H1 (cell line): ENCODE results near the gene DCLK1. TPM values are rescaled to one million over a fixed set of nuclear protein-coding genes. Genes with fewer than 3 reads are reported as not detected.

ENCODE experiments used
- CTCF ChIA-PET: fragments of 300-600 bp; sonication (Branson Sonifier 250); formaldehyde crosslinking; loops from one replicate; lab custom pipeline; 2021; ENCODE audit not compliant: partially characterized antibody; lab: Charles Lee
- POLR2A ChIA-PET: fragments of 300-600 bp; sonication (Branson Sonifier 250); formaldehyde crosslinking; loops from one replicate; lab custom pipeline; 2021; ENCODE audit warnings: inconsistent platforms; ENCODE audit not compliant: partially characterized antibody; lab: Charles Lee
- DNase-seq, 2 experiments: peaks; one replicate each; pipeline versions ENCODE4 v3.0.0 to v3.0.0-alpha.2; 2010 to 2022; ENCODE audit warnings: low spot score in 2 of 2, low read depth in 1 of 2, mixed read lengths in 1 of 2
- FAIRE-seq: peaks from 2 replicates; lab custom pipeline; 2011; peaks lifted over from hg19 to GRCh38; lab: Jason Lieb, UNC
- H2AFZ ChIP-seq: 2 replicates; pipeline ENCODE4 v1.8.1; 2012; ENCODE audit warnings: low read length, inconsistent platforms
- H2AK5ac ChIP-seq: 2 replicates; pipeline ENCODE4 v1.6.1; 2013; ENCODE audit warnings: low read depth, low read length
- H2BK120ac ChIP-seq: replicated peaks from 2 replicates; pipeline ENCODE3; 2013; ENCODE audit warnings: low read depth, low read length, inconsistent platforms
- H2BK12ac ChIP-seq: 2 replicates; pipeline ENCODE4 v1.6.1; 2013; ENCODE audit warnings: low read depth, low read length
- H2BK15ac ChIP-seq: 2 replicates; pipeline ENCODE4 v1.6.1; 2013; ENCODE audit warnings: low read length
- H2BK20ac ChIP-seq: 2 replicates; pipeline ENCODE4 v1.6.1; 2013; ENCODE audit warnings: low read length
- H2BK5ac ChIP-seq: 2 replicates; pipeline ENCODE4 v1.6.1; 2013; ENCODE audit warnings: low read depth, low read length
- H3K14ac ChIP-seq: 2 replicates; pipeline ENCODE4 v1.6.1; 2013; ENCODE audit warnings: inconsistent platforms; ENCODE audit not compliant: insufficient read length
- H3K18ac ChIP-seq: 2 replicates; pipeline ENCODE4 v1.6.1; 2013; ENCODE audit warnings: low read length; ENCODE audit errors: extremely low read depth
- H3K23ac ChIP-seq: 2 replicates; pipeline ENCODE4 v1.6.1; 2013; ENCODE audit warnings: inconsistent platforms; ENCODE audit not compliant: insufficient read length
- H3K23me2 ChIP-seq: 2 replicates; pipeline ENCODE4 v1.6.1; 2013; ENCODE audit warnings: low read depth, low read length
- H3K27ac ChIP-seq: 2 replicates; pipeline ENCODE4 v1.6.1; 2011; ENCODE audit warnings: low read depth, low read length, inconsistent platforms
- H3K27me3 ChIP-seq, 4 experiments: replicated peaks in 1 of 4; 1 replicate in 1 of 4; 2 replicates in 3 of 4; pipeline versions ENCODE4 v1.6.1 to v1.8.1; 2011 to 2013; ENCODE audit warnings: low read length in 3 of 4, mild to moderate bottlenecking in 3 of 4, inconsistent platforms in 2 of 4, mixed read lengths in 2 of 4, moderate library complexity in 1 of 4; ENCODE audit not compliant: control insufficient read depth in 3 of 4, insufficient read depth in 3 of 4; ENCODE audit errors: extremely low read depth in 1 of 4
- H3K36me3 ChIP-seq, 4 experiments: 2 replicates each; pipeline versions ENCODE4 v1.6.1 to v1.8.1; 2011 to 2013; ENCODE audit warnings: mild to moderate bottlenecking in 4 of 4, low read length in 3 of 4, moderate library complexity in 2 of 4, control low read depth in 1 of 4, inconsistent platforms in 1 of 4; ENCODE audit not compliant: insufficient read depth in 4 of 4, control insufficient read depth in 2 of 4
- H3K4ac ChIP-seq: replicated peaks from 2 replicates; pipeline ENCODE3; 2013; ENCODE audit warnings: low read length, low read depth, mixed read lengths, inconsistent platforms; ENCODE audit not compliant: insufficient read length
- H3K4me1 ChIP-seq, 4 experiments: replicated peaks in 1 of 4; 1 replicate in 1 of 4; 2 replicates in 3 of 4; pipeline versions ENCODE4 v1.6.1 to v1.8.1; 2011 to 2013; ENCODE audit warnings: low read length in 3 of 4, inconsistent platforms in 2 of 4, mixed read lengths in 1 of 4; ENCODE audit not compliant: insufficient read depth in 4 of 4, control insufficient read depth in 3 of 4
- H3K4me2 ChIP-seq, 2 experiments: 2 replicates each; pipeline versions ENCODE4 v1.6.1 to v1.8.1; 2011 to 2013; ENCODE audit warnings: low read depth in 2 of 2, low read length in 2 of 2, control low read depth in 1 of 2, inconsistent platforms in 1 of 2, mild to moderate bottlenecking in 1 of 2; ENCODE audit not compliant: insufficient read depth in 1 of 2
- H3K4me3 ChIP-seq, 4 experiments: fragments of 200-600, 300-600 bp in 1 of 4; sonication (generic), shearing (Covaris generic), sonication (Bioruptor Twin) in 1 of 4; 2 replicates each; pipeline versions ENCODE4 v1.5.1 to v1.8.1; 2011 to 2016; ENCODE audit warnings: low read length in 4 of 4, low read depth in 3 of 4, control low read depth in 2 of 4, inconsistent platforms in 2 of 4, mild to moderate bottlenecking in 2 of 4, mixed read lengths in 1 of 4, moderate library complexity in 1 of 4; ENCODE audit not compliant: insufficient read depth in 2 of 4; ENCODE audit errors: extremely low read depth in 1 of 4
- H3K56ac ChIP-seq: replicated peaks from 2 replicates; pipeline ENCODE3; 2013; ENCODE audit warnings: low read depth, mild to moderate bottlenecking, mixed read lengths, low read length, inconsistent platforms; ENCODE audit not compliant: insufficient read length
- H3K79me1 ChIP-seq: 2 replicates; pipeline ENCODE4 v1.6.1; 2013; ENCODE audit warnings: low read depth, low read length, control low read depth
- H3K79me2 ChIP-seq, 2 experiments: 2 replicates each; pipeline versions ENCODE4 v1.6.1 to v1.8.1; 2012 to 2013; ENCODE audit warnings: low read length in 2 of 2, mild to moderate bottlenecking in 2 of 2, inconsistent platforms in 1 of 2; ENCODE audit not compliant: insufficient read depth in 2 of 2, control insufficient read depth in 1 of 2
- H3K9ac ChIP-seq, 4 experiments: replicated peaks in 1 of 4; 1 replicate in 1 of 4; 2 replicates in 3 of 4; pipeline versions ENCODE4 v1.6.1 to v1.8.1; 2011 to 2013; ENCODE audit warnings: low read depth in 3 of 4, low read length in 3 of 4, control low read depth in 2 of 4, mild to moderate bottlenecking in 2 of 4, moderate library complexity in 2 of 4, inconsistent platforms in 1 of 4; ENCODE audit errors: extremely low read depth in 1 of 4
- H3K9me3 ChIP-seq, 2 experiments: 2 replicates each; pipeline versions ENCODE4 v1.6.1 to v1.8.1; 2012 to 2013; ENCODE audit warnings: mild to moderate bottlenecking in 2 of 2, moderate library complexity in 2 of 2, control low read depth in 1 of 2, inconsistent platforms in 1 of 2, low read depth in 1 of 2, low read length in 1 of 2, mixed read lengths in 1 of 2; ENCODE audit not compliant: insufficient read depth in 2 of 2
- H4K20me1 ChIP-seq, 2 experiments: replicated peaks in 1 of 2; 2 replicates each; pipeline versions ENCODE3 to v1.8.1; 2011 to 2013; ENCODE audit warnings: inconsistent platforms in 2 of 2, low read length in 2 of 2, mild to moderate bottlenecking in 1 of 2; ENCODE audit not compliant: insufficient read depth in 2 of 2, control insufficient read depth in 1 of 2
- H4K5ac ChIP-seq: 2 replicates; pipeline ENCODE4 v1.6.1; 2013; ENCODE audit warnings: low read length, low read depth, mixed read lengths, inconsistent platforms; ENCODE audit not compliant: insufficient read length
- H4K8ac ChIP-seq: 2 replicates; pipeline ENCODE4 v1.8.0; 2013; ENCODE audit warnings: mild to moderate bottlenecking, moderate library complexity, low read length, inconsistent platforms; ENCODE audit not compliant: insufficient read depth; ENCODE audit errors: extremely low read depth
- H4K91ac ChIP-seq: replicated peaks from 2 replicates; pipeline ENCODE3; 2013; ENCODE audit warnings: low read length, mixed read lengths, inconsistent platforms; ENCODE audit not compliant: insufficient read length
- SAP30 ChIP-seq: fragments of 300-600 bp; sonication (generic); IDR thresholded peaks from 2 replicates; pipeline ENCODE4 v1.7.1; 2012; ENCODE audit warnings: low read length, moderate library complexity, mild to moderate bottlenecking, inconsistent platforms; ENCODE audit not compliant: insufficient read depth, insufficient replicate concordance
- SP1 ChIP-seq: IDR thresholded peaks from 2 replicates; pipeline ENCODE4 v1.6.1; 2011; ENCODE audit warnings: low read depth, low read length
- ZNF274 ChIP-seq: IDR thresholded peaks from 2 replicates; pipeline ENCODE4 v1.7.0; 2012; ENCODE audit warnings: low read length, borderline replicate concordance; ENCODE audit errors: extremely low read depth
- WGBS, 2 experiments: shearing (Covaris generic) in 1 of 2; methylation state at CpG; one replicate each; pipeline versions ENCODE4 v1.1.6 to v1.1.7; 2013 to 2015; ENCODE audit warnings: low lambda C conversion rate in 2 of 2, mixed read lengths in 2 of 2, inconsistent platforms in 1 of 2, low coverage in 1 of 2, missing lambda C conversion rate in 1 of 2; ENCODE audit not compliant: insufficient replicate concordance in 2 of 2, insufficient coverage in 1 of 2, insufficient read length in 1 of 2; ENCODE audit errors: extremely low coverage in 1 of 2, missing lambda C conversion rate in 1 of 2; 5-methylcytosine and 5-hydroxymethylcytosine counted together
- polyA plus RNA-seq, 7 experiments: library from polyadenylated mRNA; depleted of rRNA in 3 of 7; stranded (reverse) in 5 of 7; unstranded in 2 of 7; fragments of >200 nt in 5 of 7; fragments of 200-250 nt in 2 of 7; gene quantifications; 1 replicate in 5 of 7; 2 replicates in 1 of 7; 4 replicates in 1 of 7; pipeline versions ENCODE4 v1.2.1 to v1.2.3, GENCODE V29; 2011 to 2013; ENCODE audit warnings: missing spikeins in 2 of 7, mixed read lengths in 2 of 7
- total RNA-seq: library from RNA; stranded (reverse); fragmentation: NEBNext Ultra II Directional; extraction: Animal tissue kit (Norgen Biotek cat#: 25700); gene quantifications from 2 replicates; pipeline ENCODE4 v1.2.1, GENCODE V29; 2021

DCLK1 gene
- total and polyA plus RNA-seq, 2 of the 8 experiments (the other 6 are each of a cell fraction or from before 2014, with no cell fraction given), result 22.8 to 41.0 TPM

GRCh38 chr13:35768551-35768950 is 362.6 kb downstream of the DCLK1 start:
- CTCF ChIA-PET, result interaction anchor here (0.5 to 1.8 kb wide), 5 partner anchors 19 to 185 kb away, joined by 3 to 6 read pairs (median 4); no protein-coding TSS in a partner anchor
- H2AFZ ChIP-seq, result no peak overlapping the region
- H3K23me2 ChIP-seq, result peaks cover under 1% of the 10 kb centered on the region
- H4K20me1 ChIP-seq, result peaks cover 0 to under 1% of the 10 kb centered on the region in 2 experiments
- no peaks in the 10 kb centered on the region for H3K4me1 ChIP-seq
- no peak overlapping the region for H3K18ac ChIP-seq
- H3K79me2 ChIP-seq, result no peaks in the 10 kb centered on the region
- no peaks in the 10 kb centered on the region for H3K27me3 ChIP-seq
- no peaks in the 10 kb centered on the region for H3K36me3 ChIP-seq
- H3K9ac ChIP-seq, result no peak overlapping the region
- H4K91ac ChIP-seq, result no peak overlapping the region
- no peak overlapping the region for H3K4me3 ChIP-seq
- no peak overlapping the region for H3K4ac ChIP-seq
- H3K23ac ChIP-seq, result no peak overlapping the region
- no peak for TF ChIP-seq ZNF274
- no peak for TF ChIP-seq SP1
- no peak for TF ChIP-seq SAP30
- H2BK5ac ChIP-seq, result no peak overlapping the region
- no peak overlapping the region for H4K8ac ChIP-seq
- no peak overlapping the region for H3K27ac ChIP-seq
- H3K4me2 ChIP-seq, result no peak overlapping the region
- WGBS, 2 experiments, result 94% methylated on average over 4 of the region's 4 CpGs; no CpG with 5 or more reads in 1 of the 2 experiments
- H3K79me1 ChIP-seq, result no peaks in the 10 kb centered on the region
- H2BK15ac ChIP-seq, result no peak overlapping the region
- no peak for FAIRE-seq
- no peak overlapping the region for H2BK12ac ChIP-seq
- DNase-seq, result no peak
- no peaks in the 10 kb centered on the region for H3K9me3 ChIP-seq
- no peak overlapping the region for H3K14ac ChIP-seq
- no peak overlapping the region for H2AK5ac ChIP-seq
- no peak overlapping the region for H4K5ac ChIP-seq
- no peak overlapping the region for H3K56ac ChIP-seq
- POLR2A ChIA-PET, result no interaction called here
- no peak overlapping the region for H2BK20ac ChIP-seq
- no peak overlapping the region for H2BK120ac ChIP-seq
